ENCODE measurements around the gene MPPED1. TPM values are rescaled to one million over a fixed set of nuclear protein-coding genes. Genes with fewer than 3 reads are reported as not detected.

The MPPED1 gene
- total and polyA plus RNA-seq, 2 of the 13 experiments (the other 11 are each of a cell fraction or from before 2014, with no cell fraction given), result 0.77 TPM; not detected in 1

DNA sequence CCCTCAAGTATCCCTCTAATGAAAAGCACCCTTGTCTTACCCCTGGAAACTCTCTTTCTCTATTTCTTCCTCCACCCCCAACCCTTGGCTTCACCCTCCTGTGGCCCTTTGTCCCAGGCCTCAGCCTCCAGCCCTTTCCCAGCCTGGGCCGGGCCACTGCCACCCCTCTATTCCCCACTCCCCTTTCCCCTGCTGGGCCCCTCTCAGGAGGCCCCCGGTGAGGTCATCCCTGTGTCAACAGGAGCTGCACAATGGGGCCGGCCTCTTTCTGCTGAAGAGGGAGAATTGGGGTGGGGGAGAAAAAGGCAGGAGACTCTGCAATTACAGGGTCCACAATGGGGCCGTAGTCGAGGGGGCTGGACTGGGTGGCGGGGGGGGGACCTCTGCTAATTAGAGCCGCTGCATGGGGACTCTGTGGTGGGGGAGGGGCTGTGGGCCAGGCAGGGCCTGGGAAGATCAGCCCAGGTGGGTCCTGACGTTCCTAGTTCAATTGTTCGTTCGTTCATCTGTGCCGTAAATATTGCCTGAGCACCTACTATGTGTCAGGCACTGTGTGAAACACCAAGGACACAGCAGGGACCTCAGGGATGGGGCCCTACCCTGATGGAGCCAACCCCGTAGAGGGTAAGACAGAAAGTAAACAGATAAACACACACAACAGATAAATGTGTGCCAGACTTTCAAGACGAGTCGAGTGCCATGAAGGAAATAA, 18.5 kb upstream of the MPPED1 start (continued):
- TF ChIP-seq, protein P1, sequence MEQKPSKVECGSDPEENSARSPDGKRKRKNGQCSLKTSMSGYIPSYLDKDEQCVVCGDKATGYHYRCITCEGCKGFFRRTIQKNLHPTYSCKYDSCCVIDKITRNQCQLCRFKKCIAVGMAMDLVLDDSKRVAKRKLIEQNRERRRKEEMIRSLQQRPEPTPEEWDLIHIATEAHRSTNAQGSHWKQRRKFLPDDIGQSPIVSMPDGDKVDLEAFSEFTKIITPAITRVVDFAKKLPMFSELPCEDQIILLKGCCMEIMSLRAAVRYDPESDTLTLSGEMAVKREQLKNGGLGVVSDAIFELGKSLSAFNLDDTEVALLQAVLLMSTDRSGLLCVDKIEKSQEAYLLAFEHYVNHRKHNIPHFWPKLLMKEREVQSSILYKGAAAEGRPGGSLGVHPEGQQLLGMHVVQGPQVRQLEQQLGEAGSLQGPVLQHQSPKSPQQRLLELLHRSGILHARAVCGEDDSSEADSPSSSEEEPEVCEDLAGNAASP (CRISPR knock-in tag; IDR thresholded peaks at IDR 0.05; ENCODE audit: borderline replicate concordance), result no peak; the same call in 1 of the 2 replicates
- TF ChIP-seq MAZ (IDR thresholded peaks at IDR 0.05; ENCODE audit: borderline replicate concordance, low read depth, low read length), result no peak
- 0 out of 2 replicates have a peak, but pooled peaks have one; percentile 36 for TF ChIP-seq MAZ (CRISPR knock-in tag; IDR thresholded peaks at IDR 0.05; ENCODE audit: low read depth)
- TF ChIP-seq SMAD1 (CRISPR knock-in tag; IDR thresholded peaks at IDR 0.05; ENCODE audit: borderline replicate concordance, low read depth), result no peak
- TF ChIP-seq RARA (CRISPR knock-in tag; IDR thresholded peaks at IDR 0.05), result peak; percentile 73
- peak; percentile 48; the same call in 1 of the 2 replicates for TF ChIP-seq HOXA3 (CRISPR knock-in tag; IDR thresholded peaks at IDR 0.05)
- TF ChIP-seq RNF2 (conservative IDR thresholded peaks at IDR 0.05; ENCODE audit: low read depth), result no peak
- peak; percentile 41; the same call in 1 of the 2 replicates for TF ChIP-seq CEBPG (CRISPR knock-in tag; IDR thresholded peaks at IDR 0.05)
- TF ChIP-seq HNF4G (IDR thresholded peaks at IDR 0.05; ENCODE audit: borderline replicate concordance, low read depth, low read length), result no peak
- peak; percentile 32; the same call in 1 of the 2 replicates for TF ChIP-seq HNF4G (CRISPR knock-in tag; IDR thresholded peaks at IDR 0.05; ENCODE audit: borderline replicate concordance, low read depth)
- TF ChIP-seq, protein P2, sequence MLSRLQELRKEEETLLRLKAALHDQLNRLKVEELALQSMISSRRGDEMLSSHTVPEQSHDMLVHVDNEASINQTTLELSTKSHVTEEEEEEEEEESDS (CRISPR knock-in tag; IDR thresholded peaks at IDR 0.05; ENCODE audit: borderline replicate concordance), result no peak
- no peak for TF ChIP-seq SIN3A (IDR thresholded peaks at IDR 0.05; ENCODE audit: borderline replicate concordance, low read depth, low read length)
- TF ChIP-seq FOSL1 (CRISPR knock-in tag; IDR thresholded peaks at IDR 0.05; ENCODE audit: borderline replicate concordance), result peak; percentile 52; the same call in 1 of the 2 replicates
- no peak for TF ChIP-seq PAF1 (CRISPR knock-in tag; IDR thresholded peaks at IDR 0.05)
- no peak for TF ChIP-seq ARNT (IDR thresholded peaks at IDR 0.05)
- 0 out of 2 replicates have a peak, but pooled peaks have one; percentile 40 for TF ChIP-seq MAFF (IDR thresholded peaks at IDR 0.05; ENCODE audit: low read depth, low read length)
- TF ChIP-seq, protein P3, sequence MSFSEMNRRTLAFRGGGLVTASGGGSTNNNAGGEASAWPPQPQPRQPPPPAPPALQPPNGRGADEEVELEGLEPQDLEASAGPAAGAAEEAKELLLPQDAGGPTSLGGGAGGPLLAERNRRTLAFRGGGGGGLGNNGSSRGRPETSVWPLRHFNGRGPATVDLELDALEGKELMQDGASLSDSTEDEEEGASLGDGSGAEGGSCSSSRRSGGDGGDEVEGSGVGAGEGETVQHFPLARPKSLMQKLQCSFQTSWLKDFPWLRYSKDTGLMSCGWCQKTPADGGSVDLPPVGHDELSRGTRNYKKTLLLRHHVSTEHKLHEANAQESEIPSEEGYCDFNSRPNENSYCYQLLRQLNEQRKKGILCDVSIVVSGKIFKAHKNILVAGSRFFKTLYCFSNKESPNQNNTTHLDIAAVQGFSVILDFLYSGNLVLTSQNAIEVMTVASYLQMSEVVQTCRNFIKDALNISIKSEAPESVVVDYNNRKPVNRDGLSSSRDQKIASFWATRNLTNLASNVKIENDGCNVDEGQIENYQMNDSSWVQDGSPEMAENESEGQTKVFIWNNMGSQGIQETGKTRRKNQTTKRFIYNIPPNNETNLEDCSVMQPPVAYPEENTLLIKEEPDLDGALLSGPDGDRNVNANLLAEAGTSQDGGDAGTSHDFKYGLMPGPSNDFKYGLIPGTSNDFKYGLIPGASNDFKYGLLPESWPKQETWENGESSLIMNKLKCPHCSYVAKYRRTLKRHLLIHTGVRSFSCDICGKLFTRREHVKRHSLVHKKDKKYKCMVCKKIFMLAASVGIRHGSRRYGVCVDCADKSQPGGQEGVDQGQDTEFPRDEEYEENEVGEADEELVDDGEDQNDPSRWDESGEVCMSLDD (CRISPR knock-in tag; IDR thresholded peaks at IDR 0.05; ENCODE audit: borderline replicate concordance), result peak; percentile 82; the same call in 1 of the 2 replicates
- peak; percentile 97 for TF ChIP-seq JUN (CRISPR knock-in tag; IDR thresholded peaks at IDR 0.05)
- TF ChIP-seq, protein P4, sequence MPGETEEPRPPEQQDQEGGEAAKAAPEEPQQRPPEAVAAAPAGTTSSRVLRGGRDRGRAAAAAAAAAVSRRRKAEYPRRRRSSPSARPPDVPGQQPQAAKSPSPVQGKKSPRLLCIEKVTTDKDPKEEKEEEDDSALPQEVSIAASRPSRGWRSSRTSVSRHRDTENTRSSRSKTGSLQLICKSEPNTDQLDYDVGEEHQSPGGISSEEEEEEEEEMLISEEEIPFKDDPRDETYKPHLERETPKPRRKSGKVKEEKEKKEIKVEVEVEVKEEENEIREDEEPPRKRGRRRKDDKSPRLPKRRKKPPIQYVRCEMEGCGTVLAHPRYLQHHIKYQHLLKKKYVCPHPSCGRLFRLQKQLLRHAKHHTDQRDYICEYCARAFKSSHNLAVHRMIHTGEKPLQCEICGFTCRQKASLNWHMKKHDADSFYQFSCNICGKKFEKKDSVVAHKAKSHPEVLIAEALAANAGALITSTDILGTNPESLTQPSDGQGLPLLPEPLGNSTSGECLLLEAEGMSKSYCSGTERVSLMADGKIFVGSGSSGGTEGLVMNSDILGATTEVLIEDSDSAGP (CRISPR knock-in tag; IDR thresholded peaks at IDR 0.05; ENCODE audit: borderline replicate concordance), result 0 out of 2 replicates have a peak, but pooled peaks have one; percentile 21
- TF ChIP-seq ZFP82 (CRISPR knock-in tag; IDR thresholded peaks at IDR 0.05; ENCODE audit: borderline replicate concordance), result no peak
